HG03558 (cell line): ENCODE data around the gene MAP2K2.

Experiments used
- ATAC-seq: cut with Tn5 transposase; IDR thresholded peaks from one replicate; pipeline ENCODE4 v1.9.1; 2021; ENCODE audit warnings: moderate number of reproducible peaks; ENCODE audit not compliant: unreplicated experiment; ENCODE audit errors: extremely low read depth

MAP2K2 gene

GRCh38 chr19:4063369-4064148 is 60.4 kb downstream of the MAP2K2 start:
- ATAC-seq, result no peak

DNA sequence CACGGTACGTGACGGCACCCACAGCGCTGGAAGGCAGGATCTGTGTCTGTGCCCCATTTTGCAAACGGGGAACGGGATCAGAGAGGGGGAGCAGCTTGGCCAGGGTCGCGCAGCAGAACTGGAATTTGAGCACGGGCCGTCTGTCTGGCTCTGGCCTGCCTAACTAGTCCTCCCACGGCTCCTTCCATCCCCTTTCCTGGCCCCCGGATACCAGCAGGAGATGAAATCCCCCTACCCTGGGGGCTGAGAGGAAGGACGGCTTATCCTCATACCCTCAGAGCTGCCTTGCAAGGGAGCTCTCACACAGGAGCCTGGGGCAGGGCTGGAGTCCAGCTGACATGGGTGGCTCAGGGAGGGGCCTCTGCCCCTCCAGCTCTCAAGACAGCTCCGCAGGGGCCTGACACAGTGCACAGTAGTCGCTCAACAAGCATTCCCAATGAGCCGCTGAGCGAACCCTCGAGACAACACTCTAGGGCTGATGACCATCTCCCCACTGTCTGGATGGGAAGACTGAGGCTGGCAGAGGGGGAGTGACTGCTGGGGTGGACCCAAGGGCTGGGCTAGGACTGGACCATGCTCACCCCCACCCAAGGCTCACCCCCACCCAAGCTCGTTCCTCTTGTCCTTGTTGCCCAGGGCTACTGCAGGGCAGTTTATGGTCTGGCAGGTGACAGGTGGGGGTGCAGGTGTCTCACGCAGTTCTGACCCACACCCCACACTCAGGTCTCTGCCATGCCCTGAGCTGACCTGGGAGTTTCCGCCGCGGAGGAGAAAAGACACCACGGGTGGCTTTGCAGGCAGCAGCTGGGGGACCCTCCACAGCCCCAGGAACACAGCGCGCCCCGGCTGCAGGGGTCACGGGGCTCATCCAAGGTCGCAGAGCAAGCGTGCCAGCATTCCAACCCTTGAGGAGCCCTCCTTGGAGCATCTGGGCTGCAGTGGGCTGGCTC is 61.2 kb downstream of the MAP2K2 start:
- ATAC-seq, result no peak

DNA sequence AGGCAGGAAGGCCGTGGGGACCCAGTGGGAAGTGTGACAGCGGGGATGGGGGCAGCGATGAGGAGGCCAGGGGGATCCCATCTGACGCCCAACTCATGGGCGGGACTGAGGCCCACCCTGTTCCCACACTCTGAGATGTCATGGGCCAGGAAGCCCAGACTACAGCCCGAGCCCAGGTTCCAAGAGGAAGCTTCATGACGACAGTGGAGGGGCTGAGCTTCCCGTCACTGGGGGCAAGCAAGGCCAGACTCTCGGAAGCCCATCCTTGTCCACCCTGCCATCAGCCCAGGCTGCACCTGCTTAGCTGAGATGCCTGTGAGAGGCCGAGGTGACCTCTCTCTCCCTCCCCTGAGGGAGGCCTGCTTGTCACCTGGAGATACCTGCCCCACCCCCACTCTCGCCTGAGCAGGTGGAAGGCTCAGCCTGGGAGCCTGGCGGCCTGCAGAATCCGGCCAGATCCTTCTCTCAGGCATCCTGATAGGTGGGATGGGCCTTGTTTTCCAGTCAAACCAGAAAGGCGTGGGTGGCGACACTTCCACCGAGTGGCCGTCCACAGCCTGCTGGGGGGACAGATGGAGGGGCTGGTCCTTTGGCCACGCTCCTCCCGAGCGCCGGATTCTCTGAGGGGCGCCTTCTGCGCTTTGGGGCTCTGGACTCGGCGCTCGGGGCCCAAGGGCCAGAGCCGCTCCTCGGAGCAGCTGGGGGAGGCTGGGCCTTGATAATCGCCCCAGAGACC is 62.1 kb downstream of the MAP2K2 start:
- no peak for ATAC-seq

GRCh38 chr19:4061178-4061682 is 62.7 kb downstream of the MAP2K2 start:
- no peak for ATAC-seq

GRCh38 chr19:4060621-4061177 is 63.2 kb downstream of the MAP2K2 start:
- ATAC-seq, result no peak

- ATAC-seq, result no peak
These were observed 63.9 kb downstream of the MAP2K2 start for GRCh38 chr19:4059891-4060620.

- ATAC-seq, result no peak
These were observed 64.5 kb downstream of the MAP2K2 start for GRCh38 chr19:4059453-4059871.

DNA sequence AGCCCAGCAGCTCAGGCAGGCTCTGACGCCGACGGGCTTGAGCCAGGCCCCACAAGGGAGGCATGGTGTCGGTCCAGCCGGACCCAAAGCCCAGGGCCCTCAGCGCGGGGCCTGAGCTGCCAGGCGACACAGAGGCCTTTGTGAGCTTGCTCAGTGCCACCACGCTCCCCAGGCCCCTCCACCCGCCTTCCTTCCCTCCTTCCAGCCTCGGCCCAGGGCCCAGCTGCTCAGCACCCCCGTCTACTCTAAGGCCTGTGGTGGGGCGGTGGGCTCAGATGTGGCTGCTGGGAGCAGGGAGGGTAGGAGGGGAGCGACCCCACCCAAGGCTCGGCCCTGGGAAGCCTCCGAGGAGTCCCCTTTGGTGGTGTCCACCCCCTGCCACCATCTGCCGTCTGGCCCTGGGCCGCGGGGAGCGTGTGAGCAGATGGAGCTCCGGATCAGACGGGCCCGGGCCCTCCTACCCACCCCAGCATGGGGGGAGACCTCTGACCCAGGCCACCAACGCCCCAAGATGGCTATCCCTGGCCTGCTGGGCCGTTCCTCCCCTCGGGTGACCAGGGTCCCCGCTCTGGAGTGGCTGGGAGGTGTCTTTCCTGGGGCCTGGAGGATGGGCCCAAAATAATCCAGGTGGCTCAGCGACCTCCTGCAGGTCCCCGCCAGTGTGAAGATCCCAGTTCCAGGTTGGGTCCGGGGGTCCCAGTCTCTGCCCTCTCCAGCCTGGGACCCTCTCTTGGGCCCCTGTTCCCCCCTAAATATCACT is 65.0 kb downstream of the MAP2K2 start:
- ATAC-seq, result no peak

DNA sequence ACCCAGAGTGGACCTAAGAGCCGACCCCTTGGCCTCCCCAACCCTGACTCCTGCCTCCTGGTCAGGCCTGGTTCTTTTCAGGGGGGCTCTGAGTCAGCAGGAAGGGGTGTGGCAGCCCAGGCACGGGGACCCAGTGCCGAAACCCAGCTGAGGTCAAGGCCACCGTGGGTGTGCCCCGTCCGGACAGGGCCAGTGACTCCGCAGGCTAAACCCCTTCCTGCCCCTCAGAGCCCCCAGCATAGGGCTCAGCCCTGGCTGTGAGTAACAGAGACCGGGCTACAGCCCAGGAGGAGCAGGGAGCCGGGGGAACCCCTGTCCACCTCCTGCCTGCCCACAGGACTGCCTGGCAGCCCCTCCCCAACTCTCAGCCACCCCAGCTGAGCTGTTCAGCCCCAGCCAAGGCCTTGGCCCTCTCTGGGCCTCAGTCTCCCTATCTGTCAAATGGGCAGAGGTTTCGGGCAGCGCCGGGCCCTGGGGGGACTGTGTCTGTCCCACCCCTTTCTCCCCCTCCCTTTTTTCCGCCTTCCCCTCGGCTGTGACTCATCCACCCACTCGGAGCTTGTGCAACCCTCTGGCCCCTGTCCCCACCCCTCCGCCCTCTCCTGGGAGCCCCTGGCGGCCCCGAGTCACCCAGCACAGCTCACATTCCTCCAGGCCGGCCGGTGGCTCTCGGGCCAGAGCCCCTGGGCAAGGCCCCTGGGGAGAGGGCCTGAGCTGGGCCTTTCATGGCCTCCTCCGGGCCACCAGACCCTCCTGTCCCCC is 65.8 kb downstream of the MAP2K2 start:
- no peak for ATAC-seq

GRCh38 chr19:4055209-4055552 is 68.7 kb downstream of the MAP2K2 start:
- no peak for ATAC-seq

DNA sequence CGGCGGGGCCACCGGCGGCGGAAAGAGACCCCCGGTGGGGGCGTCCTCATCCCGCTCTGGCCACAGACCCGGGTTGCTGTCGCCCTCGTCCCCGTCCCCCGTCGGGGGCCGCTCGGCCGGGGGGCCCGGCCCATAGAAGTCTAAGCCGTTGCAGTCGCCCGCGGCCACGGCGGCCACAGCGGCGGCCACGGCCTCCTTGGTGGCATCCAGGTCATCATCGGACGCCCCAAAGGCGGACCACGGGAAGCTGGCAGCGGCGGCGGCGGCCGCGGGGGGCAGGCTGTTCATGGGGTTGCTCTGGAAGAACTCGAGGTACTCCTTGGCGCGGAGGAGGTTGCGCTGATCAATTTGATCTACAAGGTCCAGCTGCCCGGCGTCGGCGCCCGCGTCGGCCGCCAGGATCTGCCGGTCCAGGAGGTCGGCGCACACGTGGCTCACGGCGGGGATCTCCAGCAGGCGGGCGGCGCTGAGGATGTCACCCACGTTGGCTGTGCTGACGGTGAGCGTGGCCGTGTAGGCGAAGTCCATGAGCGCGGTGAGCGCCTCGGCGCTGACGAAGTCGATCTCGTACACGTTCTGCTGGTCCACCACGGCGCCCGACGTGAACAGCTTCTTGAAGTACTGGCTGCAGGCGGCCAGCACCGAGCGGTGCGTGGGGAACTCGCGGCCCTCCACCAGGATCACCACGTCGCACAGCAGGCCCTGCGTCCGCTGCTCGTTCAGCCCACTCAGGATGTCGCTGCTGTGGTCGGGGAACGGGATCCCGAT is 69.3 kb downstream of the MAP2K2 start:
- no peak for ATAC-seq

GRCh38 chr19:4053423-4054324 is 70.2 kb downstream of the MAP2K2 start:
- no peak for ATAC-seq

GRCh38 chr19:4052993-4053422 is 70.9 kb downstream of the MAP2K2 start:
- no peak for ATAC-seq

- ATAC-seq, result no peak
These were observed 71.6 kb downstream of the MAP2K2 start for GRCh38 chr19:4052114-4052992.
